H1 (cell line): ENCODE data around the gene COL21A1. TPM values are rescaled to one million over a fixed set of nuclear protein-coding genes. Genes with fewer than 3 reads are reported as not detected.

Source experiments
- CTCF ChIA-PET: fragments of 300-600 bp; sonication (Branson Sonifier 250); formaldehyde crosslinking; loops from one replicate; lab custom pipeline; 2021; ENCODE audit not compliant: partially characterized antibody; lab: Charles Lee
- POLR2A ChIA-PET: fragments of 300-600 bp; sonication (Branson Sonifier 250); formaldehyde crosslinking; loops from one replicate; lab custom pipeline; 2021; ENCODE audit warnings: inconsistent platforms; ENCODE audit not compliant: partially characterized antibody; lab: Charles Lee
- DNase-seq, 2 experiments: peaks; one replicate each; pipeline versions ENCODE4 v3.0.0 to v3.0.0-alpha.2; 2010 to 2022; ENCODE audit warnings: low spot score in 2 of 2, low read depth in 1 of 2, mixed read lengths in 1 of 2
- FAIRE-seq: peaks from 2 replicates; lab custom pipeline; 2011; peaks lifted over from hg19 to GRCh38; lab: Jason Lieb, UNC
- H2AFZ ChIP-seq: 2 replicates; pipeline ENCODE4 v1.8.1; 2012; ENCODE audit warnings: low read length, inconsistent platforms
- H2AK5ac ChIP-seq: 2 replicates; pipeline ENCODE4 v1.6.1; 2013; ENCODE audit warnings: low read depth, low read length
- H2BK120ac ChIP-seq: replicated peaks from 2 replicates; pipeline ENCODE3; 2013; ENCODE audit warnings: low read depth, low read length, inconsistent platforms
- H2BK12ac ChIP-seq: 2 replicates; pipeline ENCODE4 v1.6.1; 2013; ENCODE audit warnings: low read depth, low read length
- H2BK15ac ChIP-seq: 2 replicates; pipeline ENCODE4 v1.6.1; 2013; ENCODE audit warnings: low read length
- H2BK20ac ChIP-seq: 2 replicates; pipeline ENCODE4 v1.6.1; 2013; ENCODE audit warnings: low read length
- H2BK5ac ChIP-seq: 2 replicates; pipeline ENCODE4 v1.6.1; 2013; ENCODE audit warnings: low read depth, low read length
- H3K14ac ChIP-seq: 2 replicates; pipeline ENCODE4 v1.6.1; 2013; ENCODE audit warnings: inconsistent platforms; ENCODE audit not compliant: insufficient read length
- H3K18ac ChIP-seq: 2 replicates; pipeline ENCODE4 v1.6.1; 2013; ENCODE audit warnings: low read length; ENCODE audit errors: extremely low read depth
- H3K23ac ChIP-seq: 2 replicates; pipeline ENCODE4 v1.6.1; 2013; ENCODE audit warnings: inconsistent platforms; ENCODE audit not compliant: insufficient read length
- H3K23me2 ChIP-seq: 2 replicates; pipeline ENCODE4 v1.6.1; 2013; ENCODE audit warnings: low read depth, low read length
- H3K27ac ChIP-seq: 2 replicates; pipeline ENCODE4 v1.6.1; 2011; ENCODE audit warnings: low read depth, low read length, inconsistent platforms
- H3K27me3 ChIP-seq, 4 experiments: replicated peaks in 1 of 4; 1 replicate in 1 of 4; 2 replicates in 3 of 4; pipeline versions ENCODE4 v1.6.1 to v1.8.1; 2011 to 2013; ENCODE audit warnings: low read length in 3 of 4, mild to moderate bottlenecking in 3 of 4, inconsistent platforms in 2 of 4, mixed read lengths in 2 of 4, moderate library complexity in 1 of 4; ENCODE audit not compliant: control insufficient read depth in 3 of 4, insufficient read depth in 3 of 4; ENCODE audit errors: extremely low read depth in 1 of 4
- H3K36me3 ChIP-seq, 4 experiments: 2 replicates each; pipeline versions ENCODE4 v1.6.1 to v1.8.1; 2011 to 2013; ENCODE audit warnings: mild to moderate bottlenecking in 4 of 4, low read length in 3 of 4, moderate library complexity in 2 of 4, control low read depth in 1 of 4, inconsistent platforms in 1 of 4; ENCODE audit not compliant: insufficient read depth in 4 of 4, control insufficient read depth in 2 of 4
- H3K4ac ChIP-seq: replicated peaks from 2 replicates; pipeline ENCODE3; 2013; ENCODE audit warnings: low read length, low read depth, mixed read lengths, inconsistent platforms; ENCODE audit not compliant: insufficient read length
- H3K4me1 ChIP-seq, 4 experiments: replicated peaks in 1 of 4; 1 replicate in 1 of 4; 2 replicates in 3 of 4; pipeline versions ENCODE4 v1.6.1 to v1.8.1; 2011 to 2013; ENCODE audit warnings: low read length in 3 of 4, inconsistent platforms in 2 of 4, mixed read lengths in 1 of 4; ENCODE audit not compliant: insufficient read depth in 4 of 4, control insufficient read depth in 3 of 4
- H3K4me2 ChIP-seq, 2 experiments: 2 replicates each; pipeline versions ENCODE4 v1.6.1 to v1.8.1; 2011 to 2013; ENCODE audit warnings: low read depth in 2 of 2, low read length in 2 of 2, control low read depth in 1 of 2, inconsistent platforms in 1 of 2, mild to moderate bottlenecking in 1 of 2; ENCODE audit not compliant: insufficient read depth in 1 of 2
- H3K4me3 ChIP-seq, 4 experiments: fragments of 200-600, 300-600 bp in 1 of 4; sonication (generic), shearing (Covaris generic), sonication (Bioruptor Twin) in 1 of 4; 2 replicates each; pipeline versions ENCODE4 v1.5.1 to v1.8.1; 2011 to 2016; ENCODE audit warnings: low read length in 4 of 4, low read depth in 3 of 4, control low read depth in 2 of 4, inconsistent platforms in 2 of 4, mild to moderate bottlenecking in 2 of 4, mixed read lengths in 1 of 4, moderate library complexity in 1 of 4; ENCODE audit not compliant: insufficient read depth in 2 of 4; ENCODE audit errors: extremely low read depth in 1 of 4
- H3K56ac ChIP-seq: replicated peaks from 2 replicates; pipeline ENCODE3; 2013; ENCODE audit warnings: low read depth, mild to moderate bottlenecking, mixed read lengths, low read length, inconsistent platforms; ENCODE audit not compliant: insufficient read length
- H3K79me1 ChIP-seq: 2 replicates; pipeline ENCODE4 v1.6.1; 2013; ENCODE audit warnings: low read depth, low read length, control low read depth
- H3K79me2 ChIP-seq, 2 experiments: 2 replicates each; pipeline versions ENCODE4 v1.6.1 to v1.8.1; 2012 to 2013; ENCODE audit warnings: low read length in 2 of 2, mild to moderate bottlenecking in 2 of 2, inconsistent platforms in 1 of 2; ENCODE audit not compliant: insufficient read depth in 2 of 2, control insufficient read depth in 1 of 2
- H3K9ac ChIP-seq, 4 experiments: replicated peaks in 1 of 4; 1 replicate in 1 of 4; 2 replicates in 3 of 4; pipeline versions ENCODE4 v1.6.1 to v1.8.1; 2011 to 2013; ENCODE audit warnings: low read depth in 3 of 4, low read length in 3 of 4, control low read depth in 2 of 4, mild to moderate bottlenecking in 2 of 4, moderate library complexity in 2 of 4, inconsistent platforms in 1 of 4; ENCODE audit errors: extremely low read depth in 1 of 4
- H3K9me3 ChIP-seq, 2 experiments: 2 replicates each; pipeline versions ENCODE4 v1.6.1 to v1.8.1; 2012 to 2013; ENCODE audit warnings: mild to moderate bottlenecking in 2 of 2, moderate library complexity in 2 of 2, control low read depth in 1 of 2, inconsistent platforms in 1 of 2, low read depth in 1 of 2, low read length in 1 of 2, mixed read lengths in 1 of 2; ENCODE audit not compliant: insufficient read depth in 2 of 2
- H4K20me1 ChIP-seq, 2 experiments: replicated peaks in 1 of 2; 2 replicates each; pipeline versions ENCODE3 to v1.8.1; 2011 to 2013; ENCODE audit warnings: inconsistent platforms in 2 of 2, low read length in 2 of 2, mild to moderate bottlenecking in 1 of 2; ENCODE audit not compliant: insufficient read depth in 2 of 2, control insufficient read depth in 1 of 2
- H4K5ac ChIP-seq: 2 replicates; pipeline ENCODE4 v1.6.1; 2013; ENCODE audit warnings: low read length, low read depth, mixed read lengths, inconsistent platforms; ENCODE audit not compliant: insufficient read length
- H4K8ac ChIP-seq: 2 replicates; pipeline ENCODE4 v1.8.0; 2013; ENCODE audit warnings: mild to moderate bottlenecking, moderate library complexity, low read length, inconsistent platforms; ENCODE audit not compliant: insufficient read depth; ENCODE audit errors: extremely low read depth
- H4K91ac ChIP-seq: replicated peaks from 2 replicates; pipeline ENCODE3; 2013; ENCODE audit warnings: low read length, mixed read lengths, inconsistent platforms; ENCODE audit not compliant: insufficient read length
- BCL11A ChIP-seq, 2 experiments: IDR thresholded peaks; one replicate each; pipeline ENCODE4 v1.6.1; 2011; ENCODE audit warnings: low read depth in 2 of 2, low read length in 2 of 2, mild to moderate bottlenecking in 2 of 2
- KDM4A ChIP-seq: IDR thresholded peaks from one replicate; pipeline ENCODE4 v1.7.1; 2012; ENCODE audit warnings: low read depth, mild to moderate bottlenecking, moderate library complexity, low read length, inconsistent platforms; ENCODE audit not compliant: severe bottlenecking
- WGBS, 2 experiments: shearing (Covaris generic) in 1 of 2; methylation state at CpG; one replicate each; pipeline versions ENCODE4 v1.1.6 to v1.1.7; 2013 to 2015; ENCODE audit warnings: low lambda C conversion rate in 2 of 2, mixed read lengths in 2 of 2, inconsistent platforms in 1 of 2, low coverage in 1 of 2, missing lambda C conversion rate in 1 of 2; ENCODE audit not compliant: insufficient replicate concordance in 2 of 2, insufficient coverage in 1 of 2, insufficient read length in 1 of 2; ENCODE audit errors: extremely low coverage in 1 of 2, missing lambda C conversion rate in 1 of 2; 5-methylcytosine and 5-hydroxymethylcytosine counted together
- polyA plus RNA-seq, 7 experiments: library from polyadenylated mRNA; depleted of rRNA in 3 of 7; stranded (reverse) in 5 of 7; unstranded in 2 of 7; fragments of >200 nt in 5 of 7; fragments of 200-250 nt in 2 of 7; gene quantifications; 1 replicate in 5 of 7; 2 replicates in 1 of 7; 4 replicates in 1 of 7; pipeline versions ENCODE4 v1.2.1 to v1.2.3, GENCODE V29; 2011 to 2013; ENCODE audit warnings: missing spikeins in 2 of 7, mixed read lengths in 2 of 7
- total RNA-seq: library from RNA; stranded (reverse); fragmentation: NEBNext Ultra II Directional; extraction: Animal tissue kit (Norgen Biotek cat#: 25700); gene quantifications from 2 replicates; pipeline ENCODE4 v1.2.1, GENCODE V29; 2021
- TF ChIP-seq, protein P1 (sequence below): IDR thresholded peaks from 2 replicates; pipeline ENCODE4 v1.6.1; 2012; ENCODE audit warnings: low read length, inconsistent platforms

COL21A1 gene
- total and polyA plus RNA-seq, 2 of the 8 experiments (the other 6 are each of a cell fraction or from before 2014, with no cell fraction given), result 1.6 to 3.4 TPM

DNA sequence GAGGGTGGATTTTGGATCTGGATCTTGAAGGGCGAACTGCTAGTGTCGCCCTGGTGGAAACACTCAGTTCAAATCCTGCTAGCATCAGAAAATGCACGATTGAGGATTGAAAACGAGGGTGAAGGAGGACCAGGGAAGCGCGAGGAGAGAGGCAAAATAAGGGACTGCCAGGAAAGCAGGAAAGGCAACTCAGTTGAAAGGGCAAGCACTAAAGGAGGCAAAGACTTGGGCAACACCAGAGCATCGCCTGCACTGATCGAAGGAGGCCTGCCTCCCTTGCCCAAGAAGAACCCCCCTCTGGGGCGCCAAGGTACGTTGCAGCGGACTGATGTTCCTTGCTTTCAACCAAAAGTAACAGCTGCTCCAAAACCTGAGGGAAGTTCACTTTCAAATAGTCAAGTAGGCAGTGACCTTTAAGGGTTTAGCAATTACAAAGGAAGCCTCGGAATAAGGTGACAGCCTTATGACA is 308 bp upstream of the COL21A1 start:
- no peak overlapping the region for H2BK120ac ChIP-seq
- H2BK12ac ChIP-seq, result peak overlapping the region; percentile 60
- no peak overlapping the region for H3K14ac ChIP-seq
- peak overlapping the region; percentile 50 to 63 (median 54) for H3K4me3 ChIP-seq
- 25% methylated on average over 12 of the region's 12 CpGs; no CpG with 5 or more reads in 1 of the 2 experiments for WGBS, 2 experiments
- peaks cover 7% of the 10 kb centered on the region; the same call in 1 of the 2 replicates for H3K23me2 ChIP-seq
- TF ChIP-seq KDM4A (peak; percentile 6), BCL11A (IDR thresholded peaks at IDR 0.05; ENCODE audit: low read depth in 2 of 2, low read length in 2 of 2) (no peak)
- TF ChIP-seq, protein P1, sequence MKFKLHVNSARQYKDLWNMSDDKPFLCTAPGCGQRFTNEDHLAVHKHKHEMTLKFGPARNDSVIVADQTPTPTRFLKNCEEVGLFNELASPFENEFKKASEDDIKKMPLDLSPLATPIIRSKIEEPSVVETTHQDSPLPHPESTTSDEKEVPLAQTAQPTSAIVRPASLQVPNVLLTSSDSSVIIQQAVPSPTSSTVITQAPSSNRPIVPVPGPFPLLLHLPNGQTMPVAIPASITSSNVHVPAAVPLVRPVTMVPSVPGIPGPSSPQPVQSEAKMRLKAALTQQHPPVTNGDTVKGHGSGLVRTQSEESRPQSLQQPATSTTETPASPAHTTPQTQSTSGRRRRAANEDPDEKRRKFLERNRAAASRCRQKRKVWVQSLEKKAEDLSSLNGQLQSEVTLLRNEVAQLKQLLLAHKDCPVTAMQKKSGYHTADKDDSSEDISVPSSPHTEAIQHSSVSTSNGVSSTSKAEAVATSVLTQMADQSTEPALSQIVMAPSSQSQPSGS, result no peak
- ChIA-PET POLR2A (interaction anchor here (0.6 to 1.4 kb wide), 5 partner anchors 10 to 136 kb away, joined by 3 to 7 read pairs (median 4); no protein-coding TSS in a partner anchor), CTCF (interaction anchor here (1.5 kb wide), 3 partner anchors 10 to 45 kb away, joined by 3 to 7 read pairs (median 5); no protein-coding TSS in a partner anchor)
- H3K4me1 ChIP-seq, result peaks cover 0 to 22% (median 16%) of the 10 kb centered on the region in 4 experiments; a peak in 5 of 7 replicates
- peak overlapping the region in 3 of 4 experiments; percentile 4 to 39 (median 34); a peak in 4 of 7 replicates for H3K9ac ChIP-seq
- no peaks in the 10 kb centered on the region for H3K36me3 ChIP-seq
- peak overlapping the region; percentile 84 to 85 for H3K4me2 ChIP-seq
- H2BK5ac ChIP-seq, result peak overlapping the region; percentile 89
- no peak overlapping the region for H2BK15ac ChIP-seq
- FAIRE-seq, result peak; percentile 24
- H3K23ac ChIP-seq, result no peak overlapping the region
- no peaks in the 10 kb centered on the region for H4K20me1 ChIP-seq
- H2BK20ac ChIP-seq, result no peak overlapping the region
- H3K4ac ChIP-seq, result no peak overlapping the region
- H3K9me3 ChIP-seq, result no peaks in the 10 kb centered on the region
- H3K56ac ChIP-seq, result no peak overlapping the region
- no peak overlapping the region for H2AK5ac ChIP-seq
- H3K79me2 ChIP-seq, result no peaks in the 10 kb centered on the region
- H2AFZ ChIP-seq, result peak overlapping the region; percentile 74
- no peak overlapping the region for H4K8ac ChIP-seq
- H3K27ac ChIP-seq, result peak overlapping the region; percentile 11; the same call in 1 of the 2 replicates
- H3K79me1 ChIP-seq, result no peaks in the 10 kb centered on the region
- H3K18ac ChIP-seq, result peak overlapping the region; percentile 42
- H3K27me3 ChIP-seq, result no peaks in the 10 kb centered on the region
- peak overlapping the region; percentile 0 for H4K5ac ChIP-seq
- no peak for DNase-seq
- H4K91ac ChIP-seq, result no peak overlapping the region
